ENCODE results near the gene KCNN3. TPM values are rescaled to one million over a fixed set of nuclear protein-coding genes. Genes with fewer than 3 reads are reported as not detected.
A peak's percentile ranks its signal among the peaks of the same experiment; 100 is the strongest.

The KCNN3 gene
- total RNA-seq, 1 donor from 2014 or later = 0.84 TPM

- TF ChIP-seq CTCF (conservative IDR thresholded peaks at IDR 0.05) = no peak
- no peaks in the 10 kb centered on the region for H3K36me3 Mint-ChIP-seq (ENCODE audit: low read depth)
- no peaks in the 10 kb centered on the region for H3K9me3 Mint-ChIP-seq
- H3K4me3 Mint-ChIP-seq = no peak overlapping the region
- H3K27me3 Mint-ChIP-seq (ENCODE audit: low read depth) = peaks cover 45% of the 10 kb centered on the region
- H3K4me1 Mint-ChIP-seq = peaks cover 29% of the 10 kb centered on the region
- no peak for DNase-seq (ENCODE audit: low read depth, low spot score)
- H3K27ac Mint-ChIP-seq (ENCODE audit: unreplicated experiment) = no peak overlapping the region
Measured at GRCh38 chr1:154750681-154751665, 119.1 kb downstream of the KCNN3 start.

DNA sequence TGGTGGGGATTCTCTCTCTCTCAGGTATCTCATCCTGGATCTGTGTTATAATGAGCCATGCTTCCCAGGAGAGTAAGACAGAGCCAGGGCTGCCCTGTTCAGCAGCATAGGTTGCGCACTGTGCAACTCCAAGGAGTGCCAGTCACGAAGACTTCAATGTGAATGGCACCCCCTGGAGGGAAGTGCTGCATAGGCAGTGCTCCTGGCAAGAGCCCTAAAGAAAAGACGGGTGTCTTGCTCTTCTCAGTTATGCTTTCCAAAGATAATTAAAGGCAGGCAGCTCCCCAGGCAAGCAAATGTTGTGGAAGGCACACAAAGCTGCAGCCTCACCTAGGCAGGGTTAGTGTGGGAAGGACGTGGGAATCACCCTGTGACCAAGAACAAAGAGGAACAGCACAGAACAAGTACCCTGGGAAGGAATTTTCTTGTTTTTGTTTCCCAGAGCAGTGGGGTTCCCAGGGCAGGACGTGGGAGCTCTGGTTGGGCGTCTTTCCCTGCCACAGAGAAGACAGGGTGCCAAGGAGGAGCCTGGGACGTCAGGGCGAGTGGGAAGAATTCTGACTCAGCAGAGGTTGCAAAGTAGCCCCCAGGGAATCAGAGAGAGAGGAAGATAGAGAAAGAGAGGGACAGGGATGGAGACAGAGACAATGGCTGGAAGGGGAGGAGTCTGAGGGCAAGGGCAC is 120.9 kb downstream of the KCNN3 start:
- DNase-seq (ENCODE audit: low read depth, low spot score) = no peak
- peak; percentile 42 for TF ChIP-seq CTCF (conservative IDR thresholded peaks at IDR 0.05)
- Mint-ChIP-seq H3K9me3 (no peaks in the 10 kb centered on the region), H3K27me3 (ENCODE audit: low read depth) (peaks cover 36% of the 10 kb centered on the region), H3K27ac (ENCODE audit: unreplicated experiment) (peak overlapping the region; percentile 57), H3K4me1 (peaks cover 34% of the 10 kb centered on the region), H3K4me3 (no peak overlapping the region), H3K36me3 (ENCODE audit: low read depth) (no peaks in the 10 kb centered on the region)

DNA sequence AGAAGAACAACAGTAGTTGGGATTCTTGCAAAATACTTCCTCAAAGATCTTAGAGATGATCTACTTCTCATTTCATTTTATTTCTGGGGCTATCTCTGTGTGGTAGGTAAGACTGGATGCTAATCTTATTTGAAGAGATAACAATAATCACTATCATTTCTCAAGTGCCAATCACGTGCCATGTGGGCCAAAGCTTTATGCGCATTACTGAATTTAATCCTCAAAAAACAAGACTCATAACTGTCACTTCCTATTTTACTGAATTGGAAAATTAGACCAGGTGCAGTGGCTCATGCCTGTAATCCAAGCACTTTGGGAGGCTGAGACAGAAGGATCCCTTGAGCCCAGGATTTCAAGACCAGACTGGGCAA is 121.7 kb downstream of the KCNN3 start:
- no peak overlapping the region for H3K4me3 Mint-ChIP-seq
- H3K4me1 Mint-ChIP-seq = peaks cover 34% of the 10 kb centered on the region
- H3K27me3 Mint-ChIP-seq (ENCODE audit: low read depth) = peaks cover 32% of the 10 kb centered on the region
- no peaks in the 10 kb centered on the region for H3K9me3 Mint-ChIP-seq
- DNase-seq (ENCODE audit: low read depth, low spot score) = no peak
- H3K36me3 Mint-ChIP-seq (ENCODE audit: low read depth) = no peaks in the 10 kb centered on the region
- TF ChIP-seq CTCF (conservative IDR thresholded peaks at IDR 0.05) = no peak
- H3K27ac Mint-ChIP-seq (ENCODE audit: unreplicated experiment) = no peak overlapping the region

GRCh38 chr1:154747740-154748404 is 122.2 kb downstream of the KCNN3 start:
- H3K27me3 Mint-ChIP-seq (ENCODE audit: low read depth) = peaks cover 36% of the 10 kb centered on the region
- no peak for TF ChIP-seq CTCF (conservative IDR thresholded peaks at IDR 0.05)
- peaks cover 34% of the 10 kb centered on the region for H3K4me1 Mint-ChIP-seq
- no peak for DNase-seq (ENCODE audit: low read depth, low spot score)
- no peaks in the 10 kb centered on the region for H3K36me3 Mint-ChIP-seq (ENCODE audit: low read depth)
- no peak overlapping the region for H3K4me3 Mint-ChIP-seq
- no peaks in the 10 kb centered on the region for H3K9me3 Mint-ChIP-seq
- H3K27ac Mint-ChIP-seq (ENCODE audit: unreplicated experiment) = no peak overlapping the region

DNA sequence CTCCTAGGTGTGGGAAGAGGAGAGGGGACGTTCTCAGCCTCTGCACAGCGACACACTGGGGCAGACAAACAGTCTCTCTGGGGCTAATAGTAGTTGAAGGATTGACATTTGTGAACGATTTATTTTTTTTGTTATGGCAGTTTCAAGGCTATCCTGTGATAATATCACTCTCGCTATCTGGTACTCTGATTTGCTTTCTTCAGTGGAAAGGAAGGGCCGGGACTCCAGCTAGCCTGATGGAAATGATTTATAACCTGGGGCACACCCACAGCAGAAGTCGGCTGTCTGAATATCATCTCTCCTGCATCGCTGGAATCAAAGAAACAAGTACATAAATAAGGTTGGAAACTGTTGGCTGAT is 122.7 kb downstream of the KCNN3 start:
- Mint-ChIP-seq H3K27ac (ENCODE audit: unreplicated experiment) (no peak overlapping the region), H3K4me3 (no peak overlapping the region), H3K9me3 (no peaks in the 10 kb centered on the region), H3K4me1 (peaks cover 34% of the 10 kb centered on the region), H3K36me3 (ENCODE audit: low read depth) (no peaks in the 10 kb centered on the region), H3K27me3 (ENCODE audit: low read depth) (peaks cover 36% of the 10 kb centered on the region)
- no peak for DNase-seq (ENCODE audit: low read depth, low spot score)
- TF ChIP-seq CTCF (conservative IDR thresholded peaks at IDR 0.05) = no peak

All from neural crest cell (in vitro differentiated cells).